Transverse colon (tissue), 4 donors: ENCODE measurements around the gene FOSB. TPM values are rescaled to one million over a fixed set of nuclear protein-coding genes. Genes with fewer than 3 reads are reported as not detected.
A peak's percentile ranks its signal among the peaks of the same experiment; 100 is the strongest.

ENCODE experiments used
- DNase-seq: peaks from one replicate; pipeline ENCODE4 v3.0.0-alpha.2; 2019
- H3K27ac ChIP-seq, 4 donors: fragments of 200-600 bp; sonication (generic); 2 replicates each; pipeline ENCODE4 v1.5.1; 2016 to 2018; ENCODE audit warnings: inconsistent platforms in 4 of 4
- H3K27me3 ChIP-seq: fragments of 200-600 bp; sonication (generic); 2 replicates; pipeline ENCODE4 v1.5.1; 2017; ENCODE audit warnings: inconsistent platforms
- H3K36me3 ChIP-seq, 4 donors: fragments of 200-600 bp; sonication (generic); 2 replicates each; pipeline ENCODE4 v1.5.1; 2017 to 2019; ENCODE audit warnings: inconsistent platforms in 4 of 4
- H3K4me1 ChIP-seq, 4 donors: fragments of 200-600 bp; sonication (generic); 2 replicates each; pipeline ENCODE4 v1.5.1; 2017 to 2020; ENCODE audit warnings: inconsistent platforms in 4 of 4
- H3K4me3 ChIP-seq, 4 donors: fragments of 200-600 bp; sonication (generic); 1 replicate in 1 of 4; 2 replicates in 3 of 4; pipeline versions ENCODE4 v1.5.1 to v1.6.1; 2017 to 2019; ENCODE audit warnings: inconsistent platforms in 4 of 4
- H3K9me3 ChIP-seq, 2 donors: fragments of 200-600 bp; sonication (generic); 2 replicates each; pipeline ENCODE4 v1.5.1; 2017 to 2019; ENCODE audit warnings: inconsistent platforms in 2 of 2
- EP300 ChIP-seq: sonication (generic); formaldehyde crosslinking; IDR thresholded peaks from one replicate; pipeline ENCODE4 v1.6.1; 2017; ENCODE audit warnings: antibody characterized with exemption, low read depth
- POLR2A ChIP-seq: fragments of 450-650 bp; IDR thresholded peaks from one replicate; pipeline ENCODE4 v1.6.1; 2016; ENCODE audit warnings: antibody characterized with exemption, mild to moderate bottlenecking, moderate library complexity
- POLR2AphosphoS5 ChIP-seq, 3 donors: sonication (generic); formaldehyde crosslinking; IDR thresholded peaks; one replicate each; pipeline ENCODE4 v1.6.1; 2016; ENCODE audit warnings: antibody characterized with exemption in 3 of 3
- WGBS, 2 donors: methylation state at CpG; one replicate each; pipeline ENCODE4 v1.1.5; 2018; ENCODE audit warnings: low coverage in 1 of 2; 5-methylcytosine and 5-hydroxymethylcytosine counted together
- in situ Hi-C, 4 donors: fragments of 200-750 bp; cut with MboI; loops; one replicate each; pipeline versions ENCODE4 v1.15.0 to v1.15.1; 2017; ENCODE audit warnings: low sequenced_read_pairs in 3 of 4, low pct_ligation_motif_present in 1 of 4, low pct_unique_long_range_greater_than_20kb in 1 of 4
- intact Hi-C: fragments of 100-400 bp; cut with DNase I; formaldehyde crosslinking; loops from one replicate; pipeline ENCODE4 v1.15.1; 2023; ENCODE audit warnings: low total_unique reads
- total RNA-seq, 4 donors: library from RNA; depleted of rRNA; stranded (reverse); fragments of >200 nt; gene quantifications; one replicate each; pipeline ENCODE4 v1.1.0, GENCODE V29; 2016
- TF ChIP-seq, protein P1 (sequence below), 5 experiments: fragments of 200-600 bp in 3 of 5; fragments of 450-650 bp in 2 of 5; sonication (generic) in 3 of 5; IDR thresholded peaks; 1 replicate in 2 of 5; 2 replicates in 3 of 5; pipeline ENCODE4 v1.5.1; 2016 to 2017; ENCODE audit warnings: antibody characterized with exemption in 5 of 5, inconsistent platforms in 3 of 5, mild to moderate bottlenecking in 2 of 5, moderate library complexity in 1 of 5

Gene FOSB
- total RNA-seq, 4 donors from 2014 or later = 14.5 to 64.7 (median 25.6) TPM

GRCh38 chr19:45499196-45500180 lies 31.7 kb downstream of the FOSB start:
- H3K27me3 ChIP-seq = peaks cover 42% of the 10 kb centered on the region
- H3K4me1 ChIP-seq = peaks cover 17 to 40% (median 30%) of the 10 kb centered on the region in 4 donors
- DNase-seq = peak; percentile 68
- peak overlapping the region in 2 of 4 donors; percentile 29 to 41 for H3K4me3 ChIP-seq
- H3K9me3 ChIP-seq = no peaks in the 10 kb centered on the region
- intact Hi-C loops = no loop called here
- TF ChIP-seq EP300 = no peak
- no peak for TF ChIP-seq POLR2AphosphoS5 (IDR thresholded peaks at IDR 0.05)
- TF ChIP-seq, protein P1, sequence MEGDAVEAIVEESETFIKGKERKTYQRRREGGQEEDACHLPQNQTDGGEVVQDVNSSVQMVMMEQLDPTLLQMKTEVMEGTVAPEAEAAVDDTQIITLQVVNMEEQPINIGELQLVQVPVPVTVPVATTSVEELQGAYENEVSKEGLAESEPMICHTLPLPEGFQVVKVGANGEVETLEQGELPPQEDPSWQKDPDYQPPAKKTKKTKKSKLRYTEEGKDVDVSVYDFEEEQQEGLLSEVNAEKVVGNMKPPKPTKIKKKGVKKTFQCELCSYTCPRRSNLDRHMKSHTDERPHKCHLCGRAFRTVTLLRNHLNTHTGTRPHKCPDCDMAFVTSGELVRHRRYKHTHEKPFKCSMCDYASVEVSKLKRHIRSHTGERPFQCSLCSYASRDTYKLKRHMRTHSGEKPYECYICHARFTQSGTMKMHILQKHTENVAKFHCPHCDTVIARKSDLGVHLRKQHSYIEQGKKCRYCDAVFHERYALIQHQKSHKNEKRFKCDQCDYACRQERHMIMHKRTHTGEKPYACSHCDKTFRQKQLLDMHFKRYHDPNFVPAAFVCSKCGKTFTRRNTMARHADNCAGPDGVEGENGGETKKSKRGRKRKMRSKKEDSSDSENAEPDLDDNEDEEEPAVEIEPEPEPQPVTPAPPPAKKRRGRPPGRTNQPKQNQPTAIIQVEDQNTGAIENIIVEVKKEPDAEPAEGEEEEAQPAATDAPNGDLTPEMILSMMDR (IDR thresholded peaks at IDR 0.05) = no peak
- TF ChIP-seq POLR2A = no peak
- H3K36me3 ChIP-seq = no peaks in the 10 kb centered on the region
- in situ Hi-C loops = no loop called here
- H3K27ac ChIP-seq = no peak overlapping the region
- WGBS, 2 donors = 13 to 26% methylated on average over 11 to 36 of the region's 37 CpGs

DNA sequence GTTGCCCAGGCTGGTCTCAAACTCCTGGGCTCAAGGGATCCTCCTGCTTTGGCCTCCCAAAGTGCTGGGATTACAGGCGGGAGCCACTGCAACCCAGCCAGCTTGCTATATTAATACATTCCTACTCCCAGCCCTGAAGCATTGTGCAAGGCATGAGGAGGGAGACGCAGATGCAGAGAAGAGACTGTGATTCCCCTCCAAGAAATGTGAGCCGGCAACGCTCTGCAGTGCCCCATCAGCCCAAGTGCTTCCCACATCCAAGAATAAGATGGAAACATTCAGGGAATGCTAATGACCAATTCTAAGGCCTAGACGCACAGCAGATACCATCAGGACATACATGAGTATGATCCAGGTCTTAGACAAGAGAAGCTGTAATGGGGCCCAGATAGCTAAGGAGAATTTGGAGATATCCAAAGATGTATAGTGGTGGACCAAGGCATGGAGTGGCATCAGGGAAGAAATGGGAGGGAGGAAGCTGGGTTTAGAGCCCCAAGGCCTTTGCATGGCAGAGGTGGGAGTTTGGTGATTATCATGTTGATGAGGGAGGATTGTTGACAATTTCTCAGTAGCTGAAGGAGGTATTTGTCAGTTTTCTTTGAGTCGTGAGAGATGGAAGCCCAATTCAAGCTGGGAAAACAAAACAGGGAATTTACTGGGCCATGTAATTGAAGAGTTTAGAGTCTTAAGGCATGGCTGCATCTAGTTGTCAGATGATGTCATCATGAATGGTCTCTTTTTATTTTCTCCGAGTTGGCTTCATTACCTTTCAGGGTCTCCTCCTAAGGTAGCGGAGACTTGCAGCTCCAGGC lies 33.3 kb downstream of the FOSB start:
- peaks cover 27% of the 10 kb centered on the region for H3K27me3 ChIP-seq
- H3K27ac ChIP-seq = no peak overlapping the region
- intact Hi-C loops (no loop called here), in situ Hi-C loops (no loop called here)
- no peak overlapping the region for H3K4me3 ChIP-seq
- no peaks in the 10 kb centered on the region for H3K36me3 ChIP-seq
- WGBS, 2 donors = 83 to 86% methylated on average over 3 to 8 of the region's 8 CpGs
- no peaks in the 10 kb centered on the region for H3K9me3 ChIP-seq
- no peak for DNase-seq
- peaks cover 15 to 40% (median 34%) of the 10 kb centered on the region in 4 donors for H3K4me1 ChIP-seq
- TF ChIP-seq EP300 (no peak), POLR2A (no peak), POLR2AphosphoS5 (IDR thresholded peaks at IDR 0.05) (no peak)
- TF ChIP-seq, protein P1 (IDR thresholded peaks at IDR 0.05) = no peak

- peaks cover 25% of the 10 kb centered on the region for H3K27me3 ChIP-seq
- TF ChIP-seq POLR2AphosphoS5 (IDR thresholded peaks at IDR 0.05) = no peak
- TF ChIP-seq, protein P1 (IDR thresholded peaks at IDR 0.05) = no peak
- no peak for TF ChIP-seq EP300
- no peak for TF ChIP-seq POLR2A
- in situ Hi-C loops (no loop called here), intact Hi-C loops (no loop called here)
- H3K4me3 ChIP-seq = no peak overlapping the region
- no peak overlapping the region for H3K27ac ChIP-seq
- DNase-seq = no peak
- WGBS, 2 donors = 66 to 83% methylated on average over 1 to 2 of the region's 2 CpGs
- H3K36me3 ChIP-seq = no peaks in the 10 kb centered on the region
- peaks cover 10 to 36% (median 30%) of the 10 kb centered on the region in 4 donors for H3K4me1 ChIP-seq
- no peaks in the 10 kb centered on the region for H3K9me3 ChIP-seq
These were observed 33.9 kb downstream of the FOSB start for GRCh38 chr19:45501730-45502014.

DNA sequence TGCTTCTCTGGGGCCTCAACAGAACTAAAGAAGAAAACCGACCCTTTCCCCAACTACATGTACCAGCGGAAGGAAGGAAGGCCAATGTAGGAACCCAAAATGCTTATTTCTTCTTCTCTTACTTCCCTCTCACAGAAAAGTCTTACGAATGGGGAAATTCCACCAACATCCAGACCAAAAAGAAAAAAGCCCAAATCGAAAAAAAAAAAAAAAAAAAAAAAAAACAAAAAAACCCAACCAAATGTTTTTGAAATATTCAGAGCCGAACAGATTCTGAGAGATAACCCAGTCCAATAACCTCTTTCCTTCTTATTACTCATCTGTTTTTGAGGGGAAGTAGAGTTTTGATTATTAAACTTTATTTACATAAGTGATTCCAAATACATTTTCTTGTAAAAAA lies 34.3 kb downstream of the FOSB start:
- no peaks in the 10 kb centered on the region for H3K36me3 ChIP-seq
- H3K27ac ChIP-seq = peak overlapping the region in 1 of 4 donors; percentile 30
- intact Hi-C loops (no loop called here), in situ Hi-C loops (no loop called here)
- no peak for DNase-seq
- H3K9me3 ChIP-seq = no peaks in the 10 kb centered on the region
- peaks cover 9 to 35% (median 29%) of the 10 kb centered on the region in 4 donors for H3K4me1 ChIP-seq
- H3K27me3 ChIP-seq = peaks cover 25% of the 10 kb centered on the region
- 62 to 63% methylated on average over 5 of the region's 5 CpGs for WGBS, 2 donors
- TF ChIP-seq EP300 (no peak), POLR2A (no peak), POLR2AphosphoS5 (IDR thresholded peaks at IDR 0.05) (no peak)
- TF ChIP-seq, protein P1 (IDR thresholded peaks at IDR 0.05) = no peak
- no peak overlapping the region for H3K4me3 ChIP-seq
